ENCODE measurements around the gene HAGH.

DNA sequence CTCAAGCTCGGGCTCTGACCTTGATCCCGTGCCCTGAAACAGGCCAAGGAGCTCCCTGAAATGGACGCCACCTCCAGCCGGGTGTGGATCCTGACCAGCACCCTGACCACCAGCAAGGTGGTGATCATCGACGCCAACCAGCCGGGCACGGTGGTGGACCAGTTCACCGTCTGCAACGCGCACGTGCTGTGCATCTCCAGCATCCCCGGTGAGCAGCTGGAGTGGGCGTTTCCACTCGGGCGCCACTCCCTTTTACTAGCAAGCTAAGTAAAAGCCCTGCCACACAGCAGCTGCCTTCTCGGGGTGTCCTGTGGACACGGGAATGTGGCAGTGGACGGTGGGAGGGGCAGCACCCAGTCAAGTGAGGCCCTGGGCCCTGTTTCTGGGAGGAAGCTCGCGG lies 61.7 kb downstream of the HAGH start:
- TF ChIP-seq, protein P1, sequence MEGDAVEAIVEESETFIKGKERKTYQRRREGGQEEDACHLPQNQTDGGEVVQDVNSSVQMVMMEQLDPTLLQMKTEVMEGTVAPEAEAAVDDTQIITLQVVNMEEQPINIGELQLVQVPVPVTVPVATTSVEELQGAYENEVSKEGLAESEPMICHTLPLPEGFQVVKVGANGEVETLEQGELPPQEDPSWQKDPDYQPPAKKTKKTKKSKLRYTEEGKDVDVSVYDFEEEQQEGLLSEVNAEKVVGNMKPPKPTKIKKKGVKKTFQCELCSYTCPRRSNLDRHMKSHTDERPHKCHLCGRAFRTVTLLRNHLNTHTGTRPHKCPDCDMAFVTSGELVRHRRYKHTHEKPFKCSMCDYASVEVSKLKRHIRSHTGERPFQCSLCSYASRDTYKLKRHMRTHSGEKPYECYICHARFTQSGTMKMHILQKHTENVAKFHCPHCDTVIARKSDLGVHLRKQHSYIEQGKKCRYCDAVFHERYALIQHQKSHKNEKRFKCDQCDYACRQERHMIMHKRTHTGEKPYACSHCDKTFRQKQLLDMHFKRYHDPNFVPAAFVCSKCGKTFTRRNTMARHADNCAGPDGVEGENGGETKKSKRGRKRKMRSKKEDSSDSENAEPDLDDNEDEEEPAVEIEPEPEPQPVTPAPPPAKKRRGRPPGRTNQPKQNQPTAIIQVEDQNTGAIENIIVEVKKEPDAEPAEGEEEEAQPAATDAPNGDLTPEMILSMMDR (IDR thresholded peaks at IDR 0.05) = no peak
- no peak for TF ChIP-seq POLR2A (IDR thresholded peaks at IDR 0.05)
